ENCODE measurements around the gene DYNC2LI1.

- no peak for TF ChIP-seq CTCF (IDR thresholded peaks at IDR 0.05)
- TF ChIP-seq POLR2A (IDR thresholded peaks at IDR 0.05), result no peak
These were observed 24.5 kb downstream of the DYNC2LI1 start for GRCh38 chr2:43798300-43798699.
